HG03025 (cell line): ENCODE data around the gene FBXO9.

ENCODE experiments used
- ATAC-seq: cut with Tn5 transposase; IDR thresholded peaks from one replicate; pipeline ENCODE4 v1.9.1; 2021; ENCODE audit warnings: mild to moderate bottlenecking, moderate library complexity; ENCODE audit not compliant: unreplicated experiment, low FRiP score

The FBXO9 gene

GRCh38 chr6:53065266-53066076, at the start of gene FBXO9:
Gene FBXO9, plus strand, starts transcription at chr6:53065404. Its CDS starts 386 bp downstream, at chr6:53065790.
- peak; percentile 51 for ATAC-seq

DNA sequence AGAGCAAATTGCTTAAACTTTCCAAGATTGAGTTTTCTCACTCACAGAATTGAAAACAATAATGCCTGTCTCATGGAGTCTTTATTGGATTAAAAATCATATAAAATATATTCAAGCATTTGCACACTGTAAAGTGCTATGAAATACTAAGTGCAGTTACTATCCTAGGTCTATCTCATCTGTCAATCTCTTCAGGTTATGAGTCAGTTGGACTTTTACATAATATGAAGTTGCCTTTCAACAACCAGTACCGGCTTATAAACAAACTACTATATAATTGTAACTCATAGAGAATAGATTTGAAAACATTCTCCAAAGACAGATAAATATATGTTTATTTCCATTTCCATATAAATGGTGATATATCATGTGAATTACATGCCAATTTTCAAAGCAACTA, 49.7 kb upstream of the FBXO9 start:
- ATAC-seq: no peak

DNA sequence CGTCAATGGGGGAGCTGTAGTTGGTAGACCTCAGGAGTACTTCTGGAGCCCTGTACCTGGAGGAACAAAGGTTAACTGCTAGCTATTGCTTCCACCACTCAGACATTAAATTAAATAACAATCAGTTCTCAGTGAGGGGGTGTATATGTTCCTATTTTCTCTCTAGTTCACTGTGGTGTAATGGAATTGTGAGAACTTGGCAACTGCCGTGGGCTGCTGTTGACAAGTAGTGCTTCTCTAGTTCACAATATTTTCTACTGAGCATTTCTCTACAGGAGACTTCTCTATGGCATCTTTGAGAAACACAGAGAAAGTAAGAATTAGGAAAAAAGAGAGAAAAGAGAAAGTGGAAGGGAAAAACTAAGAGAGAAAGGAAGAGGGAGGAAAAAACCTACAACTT, 46.8 kb upstream of the FBXO9 start:
- no peak for ATAC-seq

DNA sequence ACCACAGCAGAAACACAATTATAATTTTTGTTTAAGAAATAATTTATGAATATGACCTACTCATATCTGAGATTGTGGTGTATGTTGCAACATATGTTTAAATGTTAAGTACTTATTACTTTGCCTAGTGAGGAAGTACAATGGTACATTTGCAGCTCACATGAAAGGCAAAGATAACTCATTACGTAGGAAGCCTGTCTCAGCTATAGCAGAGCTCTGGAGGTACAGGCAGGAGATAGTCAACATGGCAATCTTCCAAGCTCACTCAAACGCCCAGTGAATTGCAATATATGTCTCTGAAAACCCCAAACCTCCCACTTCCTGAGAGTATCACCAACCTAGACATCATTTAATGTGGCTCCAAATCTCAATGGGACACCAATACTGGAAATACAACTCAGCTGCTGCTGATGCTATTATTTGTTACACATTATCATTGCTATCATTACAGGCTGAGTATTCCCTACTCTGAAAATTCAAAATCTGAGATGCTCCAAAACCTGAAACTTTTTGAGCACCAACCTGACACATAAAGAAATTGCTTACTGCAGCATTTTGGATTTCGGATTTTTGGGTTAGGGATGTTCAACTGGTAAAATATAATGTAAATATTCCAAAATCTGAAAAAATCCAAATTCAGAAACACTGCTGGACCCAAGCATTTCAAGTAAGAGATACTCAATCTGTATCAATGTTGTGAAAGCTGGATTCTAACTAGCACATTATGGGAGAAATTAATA, 45.0 kb upstream of the FBXO9 start:
- no peak for ATAC-seq

DNA sequence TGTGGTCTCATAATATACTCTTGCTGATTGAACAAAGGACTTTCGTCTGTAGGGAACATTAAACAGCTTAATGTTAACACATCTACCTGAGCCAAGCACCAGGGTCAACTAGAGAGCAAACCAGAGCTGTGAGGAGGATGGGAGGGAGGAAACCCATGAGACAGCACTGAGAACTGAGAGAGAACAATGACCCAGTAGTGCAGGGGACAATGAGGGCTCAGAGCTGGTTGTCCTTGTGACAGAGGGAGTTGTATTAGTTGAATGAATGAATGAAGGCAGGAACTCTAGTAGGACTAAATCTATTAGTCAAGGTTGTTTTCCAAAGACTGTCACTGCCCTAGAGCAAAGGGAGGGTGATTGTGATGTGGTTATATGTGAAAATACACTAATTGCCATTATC, 41.9 kb upstream of the FBXO9 start:
- no peak for ATAC-seq

- ATAC-seq: no peak
Measured at GRCh38 chr6:53026526-53026925, 38.7 kb upstream of the FBXO9 start.

DNA sequence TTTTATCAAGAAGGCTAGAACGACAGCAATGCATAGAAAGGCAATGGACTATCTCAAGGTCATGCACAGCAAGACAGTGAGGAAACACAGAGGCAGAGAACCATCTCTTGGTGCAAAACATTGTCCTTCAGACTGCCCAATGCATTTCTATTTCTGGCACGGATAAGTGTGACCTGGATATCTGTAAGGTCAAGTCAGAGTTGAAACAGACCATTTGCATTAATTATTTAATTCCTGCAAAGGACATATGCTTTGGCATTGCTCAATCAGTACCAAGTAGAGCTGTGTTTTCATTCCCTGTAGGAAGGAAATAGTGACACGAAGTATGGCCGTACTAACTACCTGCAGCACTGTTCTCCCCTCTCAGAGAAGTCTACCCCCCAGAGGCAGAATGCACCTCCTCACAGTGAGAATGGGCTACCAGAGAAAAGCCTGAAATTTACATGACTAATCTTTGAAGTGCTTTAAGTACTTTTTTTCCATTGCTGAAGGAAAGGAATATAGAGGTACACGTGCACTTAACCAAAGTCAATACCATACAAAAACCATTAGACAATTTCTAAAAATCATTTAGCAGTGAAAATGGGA, 38.0 kb upstream of the FBXO9 start:
- ATAC-seq: no peak

- no peak for ATAC-seq
Measured at GRCh38 chr6:53028467-53028866, 36.7 kb upstream of the FBXO9 start.

DNA sequence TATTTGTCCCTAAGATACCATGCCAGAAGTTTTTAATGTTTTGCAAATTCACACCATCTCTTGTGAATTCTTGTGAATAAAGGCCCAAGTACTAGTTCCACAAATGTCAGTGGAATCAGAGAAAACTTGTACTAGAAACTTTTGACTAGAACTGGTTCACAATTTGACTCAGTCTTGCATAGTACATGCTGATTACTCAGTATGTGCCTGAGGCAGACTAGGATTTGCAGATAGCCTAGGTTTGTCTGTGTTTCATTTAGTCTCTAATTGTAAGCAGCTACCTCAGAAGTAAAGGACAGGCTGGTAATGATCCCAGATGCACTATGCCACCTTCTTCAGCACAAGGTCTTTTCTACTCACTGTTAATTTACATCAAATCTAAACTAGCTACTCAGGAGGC, 35.9 kb upstream of the FBXO9 start:
- no peak for ATAC-seq

GRCh38 chr6:53029761-53030160, 35.4 kb upstream of the FBXO9 start:
- ATAC-seq: no peak

DNA sequence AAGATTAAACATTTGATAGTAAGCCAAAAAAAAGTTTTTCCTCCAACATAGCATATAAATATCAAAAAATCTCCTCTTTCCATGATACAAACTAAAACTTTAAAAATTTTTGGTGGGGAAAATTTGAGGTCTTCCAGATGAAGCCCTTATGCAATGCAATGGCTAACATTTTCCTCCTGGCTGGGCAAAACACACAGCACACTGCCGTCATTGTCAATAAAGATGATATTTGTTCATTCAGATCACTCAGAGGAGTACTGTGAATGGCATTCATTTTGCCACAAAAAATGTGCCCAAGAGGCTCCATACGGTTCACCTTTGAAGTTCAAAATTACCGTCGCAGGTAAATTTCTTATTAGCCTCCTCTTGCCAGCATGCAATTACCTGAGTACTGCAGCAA, 33.9 kb upstream of the FBXO9 start:
- no peak for ATAC-seq

DNA sequence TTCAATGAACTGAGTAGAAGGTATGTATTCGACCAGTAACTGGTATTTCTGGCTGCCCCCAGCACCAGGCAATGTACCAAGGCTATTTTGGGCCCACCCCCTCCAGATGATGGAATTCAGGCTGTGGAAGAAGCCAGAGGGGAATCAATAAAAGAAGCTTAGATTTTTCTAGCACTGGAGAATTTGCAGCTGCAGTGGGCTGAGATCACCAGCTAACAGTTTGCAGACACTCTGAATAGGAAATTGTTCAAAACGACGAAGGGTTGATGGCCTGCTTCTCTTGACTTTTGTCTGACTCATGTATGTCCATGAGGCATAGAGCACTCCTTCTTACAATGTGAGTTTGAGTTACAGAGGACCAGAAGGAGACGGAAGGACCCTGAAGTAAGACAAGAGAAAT, 32.4 kb upstream of the FBXO9 start:
- no peak for ATAC-seq

- no peak for ATAC-seq
Measured at GRCh38 chr6:53033764-53034163, 31.4 kb upstream of the FBXO9 start.

DNA sequence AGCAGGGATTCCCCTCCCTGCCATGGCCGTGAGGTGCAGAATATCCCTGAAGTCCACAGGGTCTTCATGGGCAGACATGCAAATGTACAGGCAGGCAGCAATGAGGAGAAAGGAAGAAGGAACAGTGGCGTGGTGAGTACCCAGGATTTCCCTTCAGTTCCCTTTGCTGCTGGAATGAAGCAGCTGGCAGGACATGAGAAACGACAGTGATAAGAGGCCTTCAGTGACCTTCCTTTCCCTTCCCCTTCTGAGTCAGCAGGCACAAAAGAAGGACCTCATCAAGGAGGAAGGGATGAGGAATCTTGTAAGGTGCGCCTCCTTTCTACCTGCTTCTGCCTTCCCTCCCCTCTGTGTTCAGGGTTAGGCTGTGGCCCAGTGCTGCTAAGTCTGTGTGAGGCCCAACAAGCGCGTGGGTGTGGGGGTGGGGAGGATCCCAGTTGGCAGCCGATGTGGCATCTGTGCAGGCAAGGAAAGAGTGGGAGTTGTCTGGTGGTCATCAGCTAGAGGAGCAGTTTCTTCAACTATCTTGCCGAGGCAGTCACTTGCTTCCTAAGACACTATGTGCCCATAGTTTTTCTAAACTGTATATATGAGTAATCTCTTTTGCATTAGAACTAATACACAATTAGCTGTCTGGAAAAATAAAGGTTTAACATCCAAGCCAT, 29.5 kb upstream of the FBXO9 start:
- no peak for ATAC-seq

DNA sequence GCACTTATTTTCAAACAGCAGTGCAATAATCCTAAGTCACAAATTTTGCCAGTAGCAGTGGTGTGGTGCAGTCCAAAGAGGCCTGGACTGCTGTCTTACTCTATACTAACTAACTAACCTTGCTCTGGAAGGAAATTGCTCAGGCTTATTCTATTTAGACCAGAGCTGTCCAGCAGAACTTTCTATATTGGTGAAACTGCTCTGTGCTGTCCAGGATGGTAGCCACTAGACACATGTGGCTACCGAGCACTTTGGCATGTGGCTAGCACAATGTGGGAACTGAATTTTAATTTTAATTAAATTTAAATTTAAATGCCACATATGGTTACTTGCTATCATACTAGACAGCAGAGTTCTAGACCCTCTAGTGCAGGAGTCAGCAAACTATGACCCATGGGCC, 27.1 kb upstream of the FBXO9 start:
- ATAC-seq: no peak

GRCh38 chr6:53038596-53038995, 26.6 kb upstream of the FBXO9 start:
- ATAC-seq: no peak

DNA sequence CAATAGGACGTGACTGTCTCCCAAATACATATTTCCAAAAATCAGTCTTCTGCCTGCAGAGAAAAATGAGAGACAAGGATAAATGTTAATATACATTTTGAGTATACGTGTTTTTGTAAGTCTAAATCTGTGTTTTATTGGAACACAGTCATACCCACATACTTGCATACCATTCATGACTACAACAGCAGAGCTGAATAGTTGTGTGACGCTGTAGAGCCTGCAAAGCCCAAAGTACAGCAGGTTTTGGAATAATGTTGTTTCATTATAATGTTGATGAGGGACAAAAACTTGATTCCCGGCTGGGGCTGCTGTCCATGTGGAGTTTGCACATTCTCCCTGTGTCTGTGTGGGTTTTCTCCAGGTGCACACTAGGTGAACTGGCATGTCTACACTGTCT, 23.8 kb upstream of the FBXO9 start:
- no peak for ATAC-seq

DNA sequence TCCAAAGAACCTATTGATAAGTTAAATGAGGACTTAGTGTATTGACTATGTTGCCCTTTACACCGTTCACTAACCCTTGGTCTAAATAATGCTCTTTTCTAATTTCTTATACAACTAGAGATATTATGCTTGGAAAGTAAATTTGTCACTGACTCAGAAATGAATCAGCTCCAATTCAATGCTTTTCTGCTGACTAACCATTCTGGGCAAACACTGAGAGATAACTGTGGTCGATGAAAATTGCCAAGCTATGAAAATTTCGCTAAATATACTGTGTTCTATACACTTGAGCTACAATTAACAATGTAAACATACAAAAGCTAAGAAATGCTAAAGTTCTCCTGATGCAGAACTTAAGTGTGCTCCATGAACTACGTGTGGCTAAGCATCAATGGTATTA, 23.1 kb upstream of the FBXO9 start:
- no peak for ATAC-seq

DNA sequence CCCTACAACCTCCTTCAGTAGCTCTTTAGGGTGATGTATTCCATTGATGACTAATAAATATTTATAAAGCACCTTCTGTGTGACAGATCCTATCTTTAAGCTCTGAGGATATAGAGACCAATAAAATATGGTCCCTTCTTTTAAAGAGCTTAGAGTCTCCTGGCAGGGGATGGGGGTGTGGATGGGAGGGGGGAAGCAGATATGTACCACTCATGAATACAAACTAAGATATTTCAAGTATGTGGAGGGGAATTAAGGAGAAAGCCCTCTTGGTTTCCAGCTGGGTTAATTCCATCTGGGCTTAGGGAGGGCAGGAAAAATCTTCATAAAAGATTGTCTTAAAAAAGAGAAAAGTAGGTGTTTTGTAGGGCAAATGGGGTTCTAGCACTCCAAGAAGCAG, 21.6 kb upstream of the FBXO9 start:
- no peak for ATAC-seq

GRCh38 chr6:53044071-53044470, 21.1 kb upstream of the FBXO9 start:
- no peak for ATAC-seq

- ATAC-seq: no peak
Measured at GRCh38 chr6:53044572-53044971, 20.6 kb upstream of the FBXO9 start.
